Loucy (cell line): ENCODE measurements around the gene DNMT1.

Experiments
- H2AFZ ChIP-seq: fragments of 200-600 bp; sonication (generic); 2 replicates; pipeline ENCODE4 v1.6.0; 2016; ENCODE audit warnings: antibody characterized with exemption, mild to moderate bottlenecking, low read length, moderate library complexity
- H3F3A ChIP-seq: fragments of 200-600 bp; 2 replicates; pipeline ENCODE4 v1.6.0; 2016; ENCODE audit warnings: antibody characterized with exemption, low read depth, mild to moderate bottlenecking
- H3K27me3 ChIP-seq: fragments of 200-600 bp; sonication (generic); 2 replicates; pipeline ENCODE4 v1.6.1; 2014; ENCODE audit warnings: low read length, mild to moderate bottlenecking; ENCODE audit not compliant: insufficient read depth, poor library complexity, severe bottlenecking
- H3K36me3 ChIP-seq: fragments of 200-600 bp; sonication (generic); 2 replicates; pipeline ENCODE4 v1.6.1; 2016; ENCODE audit warnings: low read length; ENCODE audit not compliant: insufficient read depth
- H3K4me1 ChIP-seq: fragments of 200-600 bp; sonication (generic); 2 replicates; pipeline ENCODE4 v1.5.1; 2014; ENCODE audit warnings: low read length, mild to moderate bottlenecking; ENCODE audit not compliant: insufficient read depth, poor library complexity, severe bottlenecking
- H3K4me2 ChIP-seq: fragments of 200-600 bp; sonication (generic); 2 replicates; pipeline ENCODE4 v1.6.0; 2014; ENCODE audit warnings: antibody characterized with exemption, low read length, low read depth, mild to moderate bottlenecking; ENCODE audit not compliant: poor library complexity, severe bottlenecking
- H3K4me3 ChIP-seq: fragments of 200-600 bp; sonication (generic); 2 replicates; pipeline ENCODE4 v1.5.1; 2014; ENCODE audit warnings: low read length, mild to moderate bottlenecking, mixed read lengths; ENCODE audit not compliant: poor library complexity, severe bottlenecking
- H3K79me2 ChIP-seq: fragments of 200-600 bp; sonication (generic); 2 replicates; pipeline ENCODE4 v1.6.1; 2014; ENCODE audit warnings: low read length; ENCODE audit not compliant: insufficient read depth
- H3K9ac ChIP-seq: fragments of 200-600 bp; sonication (generic); 2 replicates; pipeline ENCODE4 v1.6.0; 2014; ENCODE audit warnings: mild to moderate bottlenecking, low read depth, low read length, moderate library complexity; ENCODE audit not compliant: poor library complexity, severe bottlenecking
- H3K9me2 ChIP-seq: fragments of 200-600 bp; sonication (generic); replicated peaks from 2 replicates; pipeline ENCODE4 v1.6.1; 2016; ENCODE audit warnings: low read depth, low read length, mixed read lengths
- H3K9me3 ChIP-seq: fragments of 200-600 bp; sonication (generic); 2 replicates; pipeline ENCODE4 v1.6.1; 2014; ENCODE audit warnings: mild to moderate bottlenecking, antibody characterized with exemption, low read length, low read depth; ENCODE audit not compliant: insufficient read depth
- H4K20me1 ChIP-seq: fragments of 200-600 bp; sonication (generic); 2 replicates; pipeline ENCODE4 v1.6.0; 2014; ENCODE audit warnings: antibody characterized with exemption, low read length, mild to moderate bottlenecking; ENCODE audit not compliant: insufficient read depth, poor library complexity, severe bottlenecking
- EZH2phosphoT487 ChIP-seq: fragments of 200-600 bp; IDR thresholded peaks from 2 replicates; pipeline ENCODE4 v1.6.1; 2018; ENCODE audit warnings: antibody characterized with exemption, mild to moderate bottlenecking, moderate library complexity, borderline replicate concordance
- TF ChIP-seq, protein P1 (sequence below): fragments of 200-600 bp; sonication (generic); conservative IDR thresholded peaks from 2 replicates; pipeline ENCODE4 v1.5.1; 2014; ENCODE audit warnings: mild to moderate bottlenecking, antibody characterized with exemption, low read length

Gene DNMT1

GRCh38 chr19:10224337-10224736, 29.6 kb upstream of the DNMT1 start:
- Histone ChIP-seq H4K20me1 (no peaks in the 10 kb centered on the region), H3K27me3 (no peaks in the 10 kb centered on the region), H3K79me2 (no peaks in the 10 kb centered on the region), H3K4me2 (no peak overlapping the region), H3K9ac (no peak overlapping the region), H3K4me1 (peaks cover 4% of the 10 kb centered on the region), H3K9me3 (no peaks in the 10 kb centered on the region), H3K9me2 (no peaks in the 10 kb centered on the region), H3K4me3 (no peak overlapping the region), H2AFZ (no peak overlapping the region), H3F3A (no peaks in the 10 kb centered on the region), H3K36me3 (no peaks in the 10 kb centered on the region)
- TF ChIP-seq, protein P1, sequence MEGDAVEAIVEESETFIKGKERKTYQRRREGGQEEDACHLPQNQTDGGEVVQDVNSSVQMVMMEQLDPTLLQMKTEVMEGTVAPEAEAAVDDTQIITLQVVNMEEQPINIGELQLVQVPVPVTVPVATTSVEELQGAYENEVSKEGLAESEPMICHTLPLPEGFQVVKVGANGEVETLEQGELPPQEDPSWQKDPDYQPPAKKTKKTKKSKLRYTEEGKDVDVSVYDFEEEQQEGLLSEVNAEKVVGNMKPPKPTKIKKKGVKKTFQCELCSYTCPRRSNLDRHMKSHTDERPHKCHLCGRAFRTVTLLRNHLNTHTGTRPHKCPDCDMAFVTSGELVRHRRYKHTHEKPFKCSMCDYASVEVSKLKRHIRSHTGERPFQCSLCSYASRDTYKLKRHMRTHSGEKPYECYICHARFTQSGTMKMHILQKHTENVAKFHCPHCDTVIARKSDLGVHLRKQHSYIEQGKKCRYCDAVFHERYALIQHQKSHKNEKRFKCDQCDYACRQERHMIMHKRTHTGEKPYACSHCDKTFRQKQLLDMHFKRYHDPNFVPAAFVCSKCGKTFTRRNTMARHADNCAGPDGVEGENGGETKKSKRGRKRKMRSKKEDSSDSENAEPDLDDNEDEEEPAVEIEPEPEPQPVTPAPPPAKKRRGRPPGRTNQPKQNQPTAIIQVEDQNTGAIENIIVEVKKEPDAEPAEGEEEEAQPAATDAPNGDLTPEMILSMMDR: no peak
- no peak for TF ChIP-seq EZH2phosphoT487

GRCh38 chr19:10223488-10224213, 28.9 kb upstream of the DNMT1 start:
- no peaks in the 10 kb centered on the region for H4K20me1 ChIP-seq
- no peaks in the 10 kb centered on the region for H3K79me2 ChIP-seq
- no peaks in the 10 kb centered on the region for H3F3A ChIP-seq
- no peak overlapping the region for H3K4me3 ChIP-seq
- no peaks in the 10 kb centered on the region for H3K27me3 ChIP-seq
- H3K4me1 ChIP-seq: peaks cover 2% of the 10 kb centered on the region
- no peak overlapping the region for H3K4me2 ChIP-seq
- no peaks in the 10 kb centered on the region for H3K9me2 ChIP-seq
- no peak overlapping the region for H2AFZ ChIP-seq
- H3K9me3 ChIP-seq: no peaks in the 10 kb centered on the region
- TF ChIP-seq, protein P1: no peak
- no peak for TF ChIP-seq EZH2phosphoT487
- no peaks in the 10 kb centered on the region for H3K36me3 ChIP-seq
- no peak overlapping the region for H3K9ac ChIP-seq

GRCh38 chr19:10222201-10222890, 27.6 kb upstream of the DNMT1 start:
- Histone ChIP-seq H3K27me3 (no peaks in the 10 kb centered on the region), H3K9me3 (no peaks in the 10 kb centered on the region), H4K20me1 (no peaks in the 10 kb centered on the region), H3K9me2 (no peaks in the 10 kb centered on the region), H3K4me2 (no peak overlapping the region), H3K4me1 (no peaks in the 10 kb centered on the region), H3K79me2 (no peaks in the 10 kb centered on the region), H3F3A (no peaks in the 10 kb centered on the region), H2AFZ (no peak overlapping the region), H3K9ac (no peak overlapping the region), H3K36me3 (no peaks in the 10 kb centered on the region), H3K4me3 (no peak overlapping the region)
- no peak for TF ChIP-seq EZH2phosphoT487
- TF ChIP-seq, protein P1: no peak
